GM21723 (cell line): Measurements from ENCODE around the gene SPATA3.
A peak's percentile ranks its signal among the peaks of the same experiment; 100 is the strongest.

ENCODE experiments used
- ATAC-seq: cut with Tn5 transposase; IDR thresholded peaks from one replicate; pipeline ENCODE4 v1.9.1; 2021; ENCODE audit warnings: mild to moderate bottlenecking, moderate library complexity; ENCODE audit not compliant: unreplicated experiment

SPATA3 gene

DNA sequence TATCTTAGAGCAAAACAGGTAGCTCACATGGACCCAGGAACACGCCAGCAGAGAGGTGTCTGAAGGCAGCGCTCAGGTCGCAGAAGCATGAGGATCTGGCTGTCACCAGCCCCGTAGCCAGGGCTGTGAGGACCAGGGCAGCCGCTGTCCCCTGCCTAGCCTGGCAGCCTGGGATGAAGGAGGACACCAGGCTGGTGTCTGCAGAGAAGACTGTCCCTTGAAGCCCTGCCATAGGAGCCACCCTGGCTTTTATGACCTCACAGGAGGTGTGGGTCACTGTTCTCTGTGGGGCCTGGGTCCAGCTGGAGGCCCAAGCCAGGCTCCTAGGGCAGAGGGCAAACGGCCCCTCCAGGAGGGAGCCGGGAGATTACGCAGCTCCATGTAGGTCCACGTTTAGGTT is at the start of gene SPATA3:
SPATA3 (plus strand) TSS at position 301 of the 400 bp plus-strand sequence. CDS start 113 bp downstream, outside the sequence.
- ATAC-seq, result no peak

DNA sequence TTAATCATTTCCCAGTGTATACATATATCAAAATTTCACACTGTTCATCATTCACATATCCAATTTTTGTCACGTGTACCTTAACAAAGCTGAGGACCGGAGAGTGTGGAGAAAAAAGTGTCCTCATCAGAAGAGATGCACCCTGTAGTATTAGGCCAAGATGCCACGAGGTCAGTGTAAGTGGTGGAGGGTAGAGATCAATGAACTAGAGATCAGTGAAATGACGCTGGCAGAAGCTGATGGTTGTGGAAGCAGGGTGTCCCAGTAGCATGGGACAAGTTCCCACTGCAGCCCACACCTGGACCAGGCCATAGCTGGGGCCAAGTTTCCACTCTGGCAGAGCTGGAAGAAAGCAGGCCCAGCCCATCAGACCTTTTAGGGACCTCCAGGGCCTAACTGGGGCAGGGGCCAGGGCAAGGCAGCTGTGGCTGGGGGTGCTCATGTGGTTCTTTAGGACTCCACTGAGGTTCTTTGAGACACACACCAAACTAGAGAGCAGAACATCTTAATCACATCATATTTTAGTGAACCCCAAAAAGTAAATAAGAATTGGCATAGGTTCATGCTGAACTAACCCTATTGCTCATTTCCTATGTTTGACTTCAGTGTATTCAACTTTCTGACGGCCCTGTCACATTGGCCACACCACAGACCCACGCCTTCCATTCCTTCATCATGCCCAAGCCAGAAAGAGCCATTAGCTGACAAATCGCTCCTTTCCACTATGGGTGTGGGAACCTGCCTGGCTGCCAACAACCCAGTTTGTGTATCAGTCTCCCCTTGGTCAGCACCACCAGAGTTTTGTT is 49.3 kb upstream of the SPATA3 start:
- ATAC-seq, result no peak

DNA sequence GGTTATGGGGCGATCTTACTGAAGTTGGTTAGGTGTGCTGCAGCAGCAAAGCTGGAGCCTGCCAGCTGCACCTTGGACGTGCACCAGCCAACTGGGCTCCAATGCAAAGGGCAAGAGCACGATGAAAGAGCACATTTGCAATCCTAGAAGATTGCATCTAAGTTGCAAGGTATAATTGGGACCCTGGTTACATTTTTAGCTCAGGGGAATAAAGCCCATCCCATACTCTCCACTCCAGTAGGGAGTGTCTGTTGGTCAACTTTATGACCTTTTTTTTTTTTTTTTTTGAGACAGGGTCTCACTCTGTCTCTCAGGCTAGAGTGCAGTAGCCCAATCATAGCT is 48.7 kb upstream of the SPATA3 start:
- no peak for ATAC-seq

DNA sequence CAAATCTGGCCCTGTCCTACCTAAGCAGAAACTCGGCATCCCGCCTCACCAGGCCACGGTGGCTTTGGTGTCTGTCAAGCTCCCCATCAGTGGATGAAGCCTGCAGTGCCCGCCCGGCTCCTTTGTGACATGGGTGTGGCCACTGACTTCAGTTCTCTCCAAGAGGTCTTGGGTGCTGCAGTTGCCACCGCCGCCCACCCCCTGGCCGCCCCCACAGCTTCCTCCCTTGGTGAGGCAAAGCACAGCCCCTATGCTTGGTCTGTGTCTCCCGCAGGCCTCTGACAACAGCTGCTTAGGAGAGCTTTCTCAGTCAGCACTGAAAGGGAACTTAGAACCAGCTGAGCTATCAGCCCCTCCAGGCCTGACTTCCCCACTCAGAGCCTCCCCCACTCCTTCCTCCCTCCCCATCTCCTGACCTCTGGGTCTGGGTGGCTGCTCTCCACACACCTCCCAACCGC is 48.0 kb upstream of the SPATA3 start:
- peak; percentile 41 for ATAC-seq

DNA sequence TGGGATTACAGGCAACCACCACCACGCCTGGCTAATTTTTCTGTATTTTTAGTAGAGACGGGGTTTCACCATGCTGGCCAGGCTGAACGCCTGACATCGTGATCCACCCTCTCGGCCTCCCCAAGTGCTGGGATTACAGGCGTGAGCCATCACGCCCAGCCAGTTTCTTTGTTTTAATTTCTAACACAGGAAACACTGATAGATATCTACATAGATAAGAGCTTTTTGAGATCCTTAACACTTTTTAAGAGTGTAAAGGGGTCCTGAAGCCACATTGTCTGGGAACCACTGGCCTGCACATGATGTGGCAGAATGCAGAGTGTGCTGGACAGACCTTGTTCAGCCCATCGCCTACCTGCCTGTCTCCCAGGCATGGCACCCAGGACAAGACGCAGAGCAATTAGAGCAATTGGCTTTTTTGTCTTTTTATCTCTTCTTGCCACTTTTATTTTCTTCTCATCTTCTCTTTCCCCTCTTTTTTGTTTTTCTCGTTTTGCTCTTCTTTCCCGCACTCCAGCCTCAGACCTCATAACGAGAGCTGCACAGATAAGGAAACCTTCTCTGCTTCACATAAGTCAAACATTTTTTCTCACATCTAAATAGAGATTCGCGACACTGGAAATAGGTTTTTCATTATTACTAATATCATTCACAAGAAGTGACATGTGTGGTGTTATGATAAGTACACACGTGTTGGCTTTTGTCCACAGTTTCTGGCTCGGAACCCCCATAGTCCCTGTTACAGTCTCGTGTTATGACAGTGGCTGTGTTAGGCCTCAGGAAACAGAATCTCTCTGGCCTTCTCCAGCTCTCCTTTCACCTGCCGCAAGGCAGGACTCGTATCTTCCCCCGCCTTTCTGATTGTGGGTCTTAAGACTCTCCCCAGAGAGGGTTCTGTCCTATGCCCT is 45.7 kb upstream of the SPATA3 start:
- ATAC-seq, result peak; percentile 57

DNA sequence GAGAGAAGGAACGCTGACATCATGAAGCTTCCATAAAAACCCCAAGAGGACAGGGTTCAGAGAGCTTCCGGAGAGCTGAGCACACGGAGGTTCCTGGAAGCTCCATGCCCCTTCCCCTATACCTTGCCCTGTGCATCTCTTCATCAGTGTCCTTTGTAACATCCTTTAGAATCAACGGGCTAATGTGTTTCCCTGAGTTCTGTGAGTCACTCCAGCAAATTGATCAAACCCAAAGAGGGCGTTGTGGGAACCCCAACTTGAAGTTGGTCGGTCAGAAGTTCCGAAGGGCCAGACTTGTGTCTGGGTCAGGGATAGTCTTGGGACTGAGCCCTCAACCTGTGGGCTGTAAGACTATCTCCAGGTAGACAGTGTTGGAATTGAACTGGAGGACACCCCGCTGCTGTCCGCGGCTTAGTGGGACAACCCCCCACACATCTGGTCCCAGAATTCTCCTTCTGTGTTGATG is 45.0 kb upstream of the SPATA3 start:
- ATAC-seq, result no peak

DNA sequence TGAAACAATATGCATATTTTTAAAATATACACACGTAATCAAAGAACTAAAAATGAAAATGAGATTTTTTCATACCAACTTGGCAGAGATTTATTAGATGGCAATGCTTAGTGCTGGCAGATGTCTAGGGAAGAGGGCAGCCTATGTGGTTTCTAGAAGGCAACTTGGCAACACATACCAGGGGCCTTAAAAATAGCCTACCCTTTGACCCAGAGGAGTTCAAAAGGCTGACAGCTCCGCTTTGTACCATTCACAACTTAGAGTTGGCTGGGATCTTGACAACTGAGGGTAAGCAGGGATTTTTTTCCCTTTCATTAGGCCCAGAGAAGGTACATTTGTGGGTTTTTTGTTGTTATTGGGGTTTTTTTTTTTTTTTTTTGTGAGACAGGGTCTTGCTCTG is 44.5 kb upstream of the SPATA3 start:
- ATAC-seq, result no peak

DNA sequence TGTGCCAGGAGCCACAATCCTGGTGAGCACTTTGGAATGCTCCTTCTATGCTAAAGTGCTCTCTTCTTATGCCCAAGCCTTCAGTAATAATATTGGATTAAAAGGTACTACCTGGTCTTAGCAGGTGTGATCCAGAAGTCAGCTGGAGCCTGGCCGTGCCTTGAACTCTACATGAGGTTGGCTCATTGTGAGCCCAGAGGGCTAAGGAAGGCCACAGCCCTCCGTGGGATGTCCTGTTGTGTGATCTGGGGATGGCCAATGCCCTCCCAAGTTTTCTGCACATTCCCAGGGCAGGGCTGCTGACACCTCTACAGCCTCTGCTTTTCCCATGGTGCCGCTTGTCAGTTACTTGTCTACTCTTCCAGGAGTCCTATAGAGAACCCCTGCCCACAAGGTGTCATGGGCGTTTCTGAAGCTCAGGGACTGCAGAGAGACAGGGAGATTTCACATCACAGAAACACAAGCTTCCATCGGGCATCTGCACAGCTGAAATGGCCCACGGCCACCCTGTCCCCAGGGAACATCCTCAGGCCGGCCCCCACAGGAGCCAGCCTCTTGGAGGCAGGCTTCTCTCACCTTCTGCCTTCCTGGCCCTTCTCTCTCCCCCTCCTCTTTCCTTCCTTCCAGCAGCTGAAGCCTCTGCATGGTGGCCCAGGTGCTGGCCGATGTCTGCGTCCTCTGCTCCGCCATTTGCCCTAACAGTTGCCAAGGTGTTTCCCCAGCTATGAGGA is 43.5 kb upstream of the SPATA3 start:
- no peak for ATAC-seq

DNA sequence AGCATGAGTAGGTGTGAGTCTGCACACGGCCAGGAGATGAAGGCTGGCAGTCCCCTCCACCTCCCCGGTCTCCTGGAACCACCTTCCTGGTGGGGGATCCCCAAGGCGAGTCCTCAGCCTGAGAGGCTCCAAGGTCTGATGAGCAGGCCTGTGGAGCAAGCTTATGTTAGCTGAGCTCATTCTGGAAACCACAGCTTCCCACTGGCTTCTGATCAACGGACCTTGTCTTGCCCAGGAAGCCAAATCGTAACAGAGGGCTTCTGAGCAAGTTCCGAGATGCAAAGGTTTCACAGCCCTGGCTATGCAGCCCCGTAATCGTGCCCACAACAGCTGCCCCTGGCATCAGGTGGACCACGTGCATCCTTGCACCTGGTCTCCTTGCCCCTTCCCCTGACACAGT is 42.1 kb upstream of the SPATA3 start:
- ATAC-seq, result no peak

DNA sequence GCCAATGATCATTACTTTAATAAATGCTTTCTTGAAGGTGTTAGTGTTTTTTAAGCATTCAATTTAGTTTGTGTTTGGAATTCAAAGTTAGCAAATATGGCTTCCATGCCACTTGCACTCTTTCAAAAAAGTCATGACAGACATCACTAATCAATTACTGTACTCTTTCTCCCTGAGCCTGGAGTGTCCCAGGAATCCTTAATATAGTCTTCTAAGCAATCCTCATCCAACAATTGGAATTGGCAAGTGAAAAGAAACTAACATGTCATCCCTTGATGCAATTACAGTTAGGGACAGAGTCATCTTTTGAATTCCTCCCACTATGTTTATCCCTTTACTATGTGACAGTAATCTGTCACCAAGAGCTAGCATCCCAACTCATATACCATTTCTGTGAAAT is 41.2 kb upstream of the SPATA3 start:
- no peak for ATAC-seq

DNA sequence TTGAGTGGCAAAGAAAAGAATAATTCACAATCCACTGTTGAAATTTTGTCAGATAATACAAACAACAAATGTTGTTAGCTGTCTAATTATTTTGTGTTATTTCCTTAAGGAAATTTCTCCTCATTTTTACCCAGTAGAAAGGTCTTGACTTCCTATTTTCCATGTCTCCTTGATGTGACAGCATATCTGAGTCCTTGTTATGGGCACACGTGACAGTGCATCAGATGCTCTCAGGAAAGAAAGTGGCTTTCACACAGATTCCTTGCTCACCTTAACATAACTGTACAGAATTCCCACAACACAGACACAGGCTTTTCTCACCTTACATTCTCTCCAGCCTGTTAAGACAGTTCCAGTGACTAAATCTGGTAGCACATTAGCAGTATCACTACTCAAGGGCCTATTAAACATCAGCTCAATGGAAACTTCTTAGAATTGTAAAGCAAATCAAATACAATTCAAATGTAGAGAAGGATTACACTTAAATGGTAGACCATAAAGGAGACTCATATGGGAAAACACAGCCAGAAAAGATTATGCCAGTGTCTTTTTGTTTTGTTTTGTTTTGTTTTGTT is 40.7 kb upstream of the SPATA3 start:
- no peak for ATAC-seq

DNA sequence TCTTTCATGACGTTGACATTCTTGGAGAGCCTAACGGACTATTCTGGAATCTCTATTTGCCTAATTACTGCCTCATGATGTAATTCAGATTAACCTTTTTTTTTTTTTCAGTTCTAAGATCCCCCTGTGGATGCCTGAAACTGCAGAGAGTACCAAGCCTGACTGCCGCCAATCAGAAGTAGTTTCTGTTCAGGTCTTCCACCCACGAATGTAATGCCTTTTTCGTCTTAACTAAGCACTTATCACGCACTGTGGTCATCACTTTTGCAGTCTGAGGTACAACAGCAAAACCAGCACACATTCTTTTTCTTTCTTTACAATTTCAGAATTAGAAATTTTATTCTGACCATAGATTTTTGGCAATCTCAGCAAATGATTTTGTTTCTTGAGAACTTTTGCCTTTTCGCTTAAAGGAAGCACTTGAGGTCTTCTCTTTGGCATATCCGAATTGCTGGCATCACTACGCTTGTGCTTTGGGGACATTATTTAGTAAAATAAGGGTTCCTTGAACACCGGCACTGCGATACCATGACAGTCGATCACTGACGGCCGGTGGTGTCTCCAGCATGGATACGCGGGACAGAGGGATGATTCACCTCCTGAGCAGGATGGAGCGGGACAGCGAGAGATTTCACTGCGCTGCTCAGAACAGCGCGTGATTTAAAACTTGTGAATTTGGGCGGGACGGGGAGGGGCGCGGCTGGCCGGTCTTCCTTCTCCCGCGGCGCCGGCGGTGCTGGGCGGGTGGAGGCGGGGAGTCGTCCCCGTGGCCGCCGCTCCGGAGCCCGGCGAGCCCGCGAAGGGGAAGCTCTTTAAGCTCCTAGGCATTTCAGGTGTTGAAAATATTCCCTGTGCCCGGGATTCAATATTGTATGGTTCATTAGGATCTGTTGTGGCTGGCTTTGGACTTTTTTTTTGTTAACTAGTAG is 38.8 kb upstream of the SPATA3 start:
- peak; percentile 74 for ATAC-seq

DNA sequence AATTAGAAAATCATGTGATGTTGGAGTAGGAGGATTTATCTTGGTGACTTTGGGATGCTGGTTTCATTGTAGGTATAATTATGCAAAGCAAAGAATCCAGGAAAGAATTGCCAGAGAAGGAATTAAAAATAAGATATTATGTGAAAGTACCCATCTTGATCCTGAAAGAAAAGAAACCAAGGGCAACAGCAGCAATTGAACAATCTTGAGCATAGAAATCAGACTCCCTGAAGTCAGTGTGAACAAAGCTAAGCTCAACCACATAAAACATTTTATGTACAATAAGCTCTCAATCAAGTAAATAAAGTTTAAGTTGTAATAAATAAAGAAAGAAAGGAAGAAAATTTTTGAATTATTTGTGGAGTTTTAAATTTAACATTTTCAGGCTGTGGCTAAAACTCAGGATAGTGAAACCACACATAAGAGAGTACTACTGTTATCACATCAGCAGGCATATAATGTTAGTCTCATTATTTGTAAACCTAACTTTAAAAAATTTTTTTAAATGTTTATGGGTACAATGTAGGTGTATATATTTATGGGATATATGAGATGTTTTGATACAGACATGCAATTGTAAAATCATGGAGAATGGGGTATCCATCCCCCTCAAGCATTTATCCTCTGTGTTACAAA is 38.0 kb upstream of the SPATA3 start:
- no peak for ATAC-seq

DNA sequence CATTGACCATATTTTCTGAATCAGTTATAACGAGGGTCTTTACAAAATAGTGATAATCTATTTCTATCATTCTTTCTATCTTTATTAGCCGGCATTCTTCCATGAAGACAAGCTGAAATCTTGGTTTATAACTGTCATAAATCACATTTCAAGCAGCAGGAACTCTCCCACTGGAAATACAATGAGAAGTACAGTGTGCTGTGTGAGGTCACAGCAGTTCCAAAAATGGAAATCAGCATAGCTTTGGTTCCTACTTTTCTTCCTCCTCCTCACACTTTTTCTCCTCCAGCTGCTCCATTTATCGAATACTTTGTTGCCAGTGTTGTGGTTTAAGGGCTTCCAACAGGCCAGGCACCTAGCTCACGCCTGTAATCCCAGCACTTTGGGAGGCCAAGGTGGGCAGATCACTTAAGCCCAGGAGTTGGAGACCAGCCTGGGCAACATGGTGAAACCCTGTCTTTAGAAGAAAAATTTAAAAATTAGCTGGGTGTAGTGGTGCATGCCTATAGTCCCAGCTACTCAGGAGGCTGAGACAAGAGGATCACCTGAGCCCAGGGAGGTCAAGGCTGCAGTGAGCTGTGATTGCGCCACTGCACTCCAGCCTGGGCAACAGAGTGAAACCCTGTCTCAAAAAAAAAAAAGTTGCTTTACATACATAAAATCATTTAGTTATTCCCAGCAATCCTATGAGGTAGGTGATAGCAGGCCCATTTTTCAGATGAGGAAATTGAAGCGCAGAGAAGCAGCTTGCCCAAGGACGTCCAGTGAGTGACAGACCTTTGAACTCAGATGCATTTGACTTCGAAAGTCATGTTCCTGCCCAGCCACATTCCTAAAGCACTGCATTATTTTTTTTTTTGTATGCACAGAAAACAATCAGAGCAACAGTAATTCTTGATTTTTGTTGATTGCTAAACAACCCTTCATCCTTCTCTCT is 36.8 kb upstream of the SPATA3 start:
- no peak for ATAC-seq

DNA sequence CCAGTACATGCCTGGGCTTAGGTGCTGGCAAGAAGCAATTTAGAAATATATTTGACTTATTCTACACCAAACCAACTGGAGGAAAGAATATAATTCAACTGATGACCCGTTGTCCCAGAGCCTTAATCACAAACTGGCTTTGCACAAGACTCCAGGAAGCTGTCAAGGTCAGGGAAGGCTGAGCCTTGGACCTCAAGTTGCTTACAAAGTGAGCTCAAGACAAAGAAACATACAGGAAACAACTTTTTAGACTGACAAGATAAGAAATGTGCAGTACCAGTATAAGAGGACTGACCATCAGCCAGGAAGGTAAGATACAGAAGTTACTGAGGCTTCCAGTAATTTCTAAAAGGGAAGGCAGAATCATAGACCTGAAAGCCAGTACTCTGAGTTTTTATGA is 35.9 kb upstream of the SPATA3 start:
- ATAC-seq, result no peak

DNA sequence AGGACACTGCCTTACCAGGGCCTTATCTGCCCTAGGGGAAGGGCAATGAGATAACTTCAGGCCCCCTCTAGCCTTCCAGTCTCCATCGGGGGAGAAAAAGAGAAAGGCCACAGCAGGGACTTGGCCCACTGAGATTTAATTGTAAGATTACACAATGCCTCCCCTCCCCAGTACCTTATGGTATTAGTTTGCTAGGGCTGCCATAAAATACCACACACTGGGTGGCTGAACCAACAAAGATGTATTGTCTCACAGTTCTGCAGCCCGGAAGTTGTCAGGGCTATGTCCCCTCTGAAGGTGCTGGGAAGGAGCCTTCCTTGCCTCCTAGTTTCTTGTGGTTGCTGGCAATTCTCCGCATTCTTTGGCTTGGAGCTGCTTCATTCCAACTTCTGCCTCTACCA is 34.8 kb upstream of the SPATA3 start:
- ATAC-seq, result no peak

DNA sequence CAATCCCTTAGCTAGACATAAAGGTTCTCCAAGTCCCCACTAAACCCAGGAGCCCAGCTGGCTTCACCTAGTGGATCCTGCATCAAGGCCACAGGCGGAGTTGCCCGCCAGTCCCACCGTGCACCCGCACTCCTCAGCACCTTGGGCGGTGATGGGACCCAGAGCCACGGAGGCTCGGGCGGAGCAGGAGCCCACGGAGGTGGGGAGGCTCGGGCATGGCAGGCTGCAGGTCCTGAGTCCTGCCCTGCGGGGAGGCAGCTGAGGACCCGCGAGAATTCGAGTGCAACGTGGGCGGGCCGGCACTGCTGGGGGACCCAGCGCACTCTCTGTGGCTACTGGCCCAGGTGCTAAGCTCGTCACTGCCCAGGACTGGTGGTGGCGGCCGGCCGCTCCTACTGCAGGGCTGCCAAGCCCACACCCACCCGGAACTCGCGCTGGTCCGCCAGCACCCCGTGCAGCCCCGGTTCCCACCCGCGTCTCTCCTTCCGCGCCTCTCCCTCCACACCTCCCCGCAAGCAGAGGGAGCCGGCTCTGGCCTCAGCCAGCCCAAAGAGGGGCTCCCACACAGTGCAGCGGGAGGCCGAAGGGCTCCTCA is 31.7 kb upstream of the SPATA3 start:
- no peak for ATAC-seq

DNA sequence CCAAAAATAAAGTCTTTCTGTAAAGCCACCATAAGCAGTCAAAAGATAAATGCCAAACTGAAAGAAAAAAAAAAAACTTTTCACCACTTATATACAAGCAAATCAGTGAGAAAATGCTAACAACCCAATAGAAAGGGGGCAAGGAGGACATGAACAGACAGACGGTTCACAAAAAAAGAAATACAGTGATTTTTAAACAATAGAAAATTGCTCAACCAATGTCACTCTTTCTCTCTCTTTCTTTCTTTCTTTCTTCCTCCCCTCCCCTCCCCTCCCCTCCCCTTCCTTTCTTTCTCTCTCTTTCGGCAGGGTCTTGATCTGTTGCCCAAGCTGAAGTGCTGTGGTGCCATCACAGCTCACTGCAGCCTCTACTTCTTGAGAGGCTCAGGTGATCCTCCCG is 28.8 kb upstream of the SPATA3 start:
- no peak for ATAC-seq
